HG03280 (cell line): ENCODE data around the gene CPPED1.

Experiments
- ATAC-seq: cut with Tn5 transposase; IDR thresholded peaks from one replicate; pipeline ENCODE4 v1.9.1; 2021; ENCODE audit warnings: mild to moderate bottlenecking, moderate library complexity; ENCODE audit not compliant: unreplicated experiment

The CPPED1 gene

DNA sequence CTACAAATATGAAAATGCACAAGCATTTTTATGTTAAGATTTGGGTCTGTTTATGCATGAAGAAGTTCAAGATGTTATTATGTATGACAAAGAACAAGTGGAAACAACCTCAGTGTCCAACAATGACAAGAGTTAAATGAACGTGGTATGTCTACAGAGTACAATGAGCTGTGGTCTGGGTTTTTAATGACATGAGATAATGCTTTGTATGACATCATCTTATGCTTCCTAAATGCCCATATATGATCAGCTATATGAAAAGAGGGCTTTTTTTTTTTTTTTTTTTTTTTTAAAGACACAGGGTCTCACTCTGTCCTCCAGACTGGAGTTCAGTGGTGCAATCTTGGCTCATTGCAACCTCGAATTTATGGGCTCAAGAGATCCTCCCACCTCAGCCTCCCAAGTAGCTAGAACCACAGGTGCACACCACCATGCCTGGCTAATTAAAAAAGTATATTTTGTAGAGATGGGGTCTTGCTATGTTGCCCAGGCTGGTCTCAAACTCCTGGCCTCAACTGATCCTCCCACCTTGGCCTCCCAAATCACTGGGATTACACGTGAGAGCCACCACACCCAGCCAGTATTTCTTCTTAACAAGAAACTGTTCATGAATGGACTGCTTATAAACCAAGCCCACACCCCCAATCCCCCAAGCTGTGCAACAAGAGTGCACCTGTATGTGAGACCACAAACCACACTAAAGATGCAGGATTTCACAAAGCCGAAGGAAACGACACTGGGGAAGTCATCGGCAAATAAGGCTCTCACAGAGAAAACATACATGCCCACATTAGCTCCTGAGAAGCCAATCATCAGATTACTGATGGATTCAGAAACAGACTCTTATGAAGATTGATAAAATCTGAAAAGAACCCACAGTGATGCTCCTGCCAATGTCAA, 114.5 kb downstream of the CPPED1 start:
- ATAC-seq: no peak

DNA sequence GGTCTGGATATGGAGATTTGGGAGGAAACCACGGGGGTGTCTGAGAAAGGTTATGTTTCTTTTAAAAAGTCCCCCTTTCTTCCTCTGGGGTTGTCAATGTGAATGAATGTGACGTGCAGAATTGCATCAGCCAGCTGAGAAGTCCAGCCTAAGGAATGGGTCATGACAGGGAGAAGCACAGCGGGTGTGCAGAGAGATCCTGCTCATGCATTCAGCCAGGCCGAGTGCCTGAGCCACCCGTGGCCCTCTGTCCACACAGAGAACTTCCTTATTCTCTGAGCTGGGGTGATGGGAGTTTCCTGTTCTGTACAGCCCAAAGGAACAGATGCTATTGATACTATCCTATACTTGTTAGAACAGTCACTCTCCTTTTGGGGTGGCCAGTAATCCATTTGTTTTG, 117.9 kb downstream of the CPPED1 start:
- ATAC-seq: no peak

DNA sequence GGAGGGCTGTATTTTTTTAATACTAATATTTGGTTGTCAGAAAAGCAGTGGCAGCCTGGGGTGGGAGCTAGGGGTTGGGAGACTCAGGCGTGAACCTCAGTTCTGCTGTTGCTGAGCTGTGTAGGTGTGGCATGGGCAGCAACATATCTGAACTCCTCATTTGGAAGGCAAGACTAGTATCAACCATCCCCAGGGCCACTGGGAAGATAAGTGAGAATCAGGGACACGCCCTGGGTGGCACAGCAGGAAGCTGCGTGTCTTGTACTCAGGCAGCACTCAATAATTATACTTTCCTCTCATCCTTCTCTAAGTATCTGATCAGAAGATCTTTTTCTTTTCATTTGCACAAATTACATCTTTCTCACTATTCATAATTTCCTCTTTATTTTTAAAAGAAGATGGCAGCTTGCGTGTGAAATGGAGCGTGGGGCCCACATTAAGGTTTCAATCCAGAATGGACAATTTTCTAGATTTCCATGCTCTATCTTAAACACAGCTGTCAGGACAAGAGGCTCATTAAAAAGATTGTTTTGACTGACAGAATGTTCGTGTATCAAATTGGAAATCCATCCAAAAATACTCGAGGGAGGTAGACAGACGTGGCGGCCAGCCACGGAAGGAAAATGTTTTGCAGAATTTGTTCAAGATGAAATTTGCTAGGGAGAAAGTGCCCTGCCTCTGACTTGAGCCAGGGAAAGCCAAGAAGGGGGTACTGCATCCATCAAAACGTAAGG, 121.1 kb downstream of the CPPED1 start:
- no peak for ATAC-seq

DNA sequence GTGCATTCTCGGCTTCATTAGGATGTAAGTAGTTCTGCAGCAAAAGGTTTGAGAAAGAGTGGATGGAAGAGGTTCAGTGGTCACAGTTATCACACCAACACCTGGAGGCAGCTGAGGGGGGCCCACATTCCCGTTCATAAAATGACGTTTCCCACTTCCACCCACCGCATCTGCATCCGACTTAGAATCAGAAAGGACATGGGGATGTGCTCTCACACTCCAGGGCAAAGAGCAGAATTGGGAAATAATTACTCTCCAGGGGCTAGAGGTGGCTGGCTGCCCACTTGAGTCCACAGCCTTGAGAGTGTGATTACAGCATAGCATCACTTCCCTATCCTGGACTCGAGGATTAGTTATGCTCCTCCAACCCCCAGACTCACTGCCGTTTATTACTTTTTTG, 122.0 kb downstream of the CPPED1 start:
- ATAC-seq: no peak

DNA sequence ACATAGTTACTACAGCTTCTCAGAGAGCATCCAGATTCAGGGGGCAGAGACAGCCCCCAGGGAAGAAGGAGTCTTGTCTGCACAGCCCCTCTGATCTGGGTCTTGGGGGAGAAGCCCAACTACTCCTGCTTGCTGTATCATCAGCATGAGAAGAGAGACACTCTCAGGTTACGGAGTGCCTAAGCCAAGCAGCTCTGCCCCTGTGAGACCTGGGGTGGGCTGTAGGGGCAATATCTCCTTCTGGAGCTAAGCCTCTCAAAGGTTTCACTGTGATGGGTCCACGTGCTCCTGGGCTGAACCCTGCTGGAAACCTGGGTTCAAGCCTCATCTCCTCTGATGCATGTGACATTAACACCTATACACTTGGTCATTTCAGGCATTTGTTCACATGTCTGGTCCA, 123.2 kb downstream of the CPPED1 start:
- no peak for ATAC-seq

DNA sequence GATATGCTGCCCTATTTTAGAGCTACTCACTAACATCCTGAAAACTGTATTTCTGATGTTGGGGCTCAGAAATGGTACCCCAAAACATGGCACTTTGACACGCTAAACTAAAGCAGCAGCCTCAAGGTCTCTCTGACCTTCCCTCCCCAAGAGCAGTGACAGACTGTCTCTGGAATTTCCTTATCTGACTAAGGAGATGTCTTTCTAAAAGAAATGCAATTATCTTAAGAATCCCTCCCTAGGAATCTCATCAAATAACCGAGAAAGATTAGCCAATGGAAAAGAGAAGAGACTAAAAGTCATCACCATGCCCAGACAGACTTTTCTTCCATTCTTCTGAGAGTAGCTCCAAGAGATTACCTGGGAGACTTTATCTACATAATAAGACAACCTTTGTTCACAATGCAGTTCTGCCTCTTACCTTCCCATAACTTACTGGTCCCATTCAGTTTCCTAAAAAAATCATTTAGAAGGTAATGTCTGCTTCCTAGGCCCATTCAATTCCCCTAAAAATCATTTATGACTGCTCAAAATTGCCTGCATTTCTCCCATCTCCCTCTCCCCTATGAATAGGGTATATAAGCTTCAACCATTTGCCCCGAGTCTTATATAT, 123.9 kb downstream of the CPPED1 start:
- no peak for ATAC-seq

DNA sequence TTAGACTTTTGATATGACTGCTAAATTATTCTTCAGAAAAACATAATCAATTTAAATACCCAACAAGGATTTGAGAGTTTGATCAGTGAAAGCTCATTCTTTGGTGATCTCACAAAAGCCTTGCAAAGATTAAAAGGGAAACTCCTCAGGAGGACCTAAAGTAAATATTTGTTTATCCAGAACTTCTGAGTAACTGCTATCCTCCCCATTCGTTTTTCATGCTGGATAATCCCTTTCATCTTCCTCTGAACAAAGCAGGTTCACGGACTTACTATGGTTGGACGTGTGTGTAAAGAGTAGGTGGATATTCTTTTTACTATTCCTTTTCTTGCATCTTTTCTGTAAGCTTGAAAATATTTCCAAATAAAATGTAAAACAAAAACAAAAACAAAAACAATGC, 124.7 kb downstream of the CPPED1 start:
- no peak for ATAC-seq

DNA sequence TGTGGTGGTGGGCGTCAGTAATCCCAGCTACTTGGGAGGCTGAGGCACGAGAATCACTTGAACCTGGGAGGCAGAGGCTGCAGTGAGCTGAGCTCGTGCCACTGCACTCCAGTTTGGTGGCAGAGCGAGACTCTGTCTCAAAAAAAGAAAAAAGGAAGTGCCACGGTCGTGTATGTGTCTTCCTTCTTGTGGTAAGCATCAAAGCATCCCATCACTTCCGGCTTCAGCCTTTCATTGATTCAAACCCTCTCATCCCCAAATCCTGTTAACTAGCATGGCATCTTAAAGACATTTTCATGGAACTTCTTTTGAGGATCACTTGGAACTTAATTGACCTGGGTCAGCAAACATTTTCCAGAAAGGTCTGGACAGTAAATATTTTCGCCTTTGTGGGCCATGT, 126.2 kb downstream of the CPPED1 start:
- no peak for ATAC-seq

DNA sequence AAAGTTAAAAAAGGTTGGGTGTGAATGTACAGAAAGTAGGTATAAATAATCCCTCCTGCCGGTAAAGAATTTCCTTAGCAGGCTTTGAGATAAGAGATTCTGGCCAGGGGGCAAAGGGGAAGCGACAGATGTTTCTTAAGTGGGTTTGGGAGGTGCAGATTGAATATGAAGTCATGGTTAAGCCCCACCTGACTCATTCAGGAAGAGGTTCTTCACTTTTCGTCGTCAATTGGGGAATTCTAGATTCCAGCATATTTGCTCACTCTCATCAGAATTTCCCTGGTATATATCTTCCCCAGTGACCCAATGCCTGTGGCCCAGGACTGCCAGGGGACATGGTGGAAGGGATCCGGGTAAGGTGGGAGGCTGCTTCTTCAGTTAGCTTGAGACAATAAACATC, 127.8 kb downstream of the CPPED1 start:
- no peak for ATAC-seq

DNA sequence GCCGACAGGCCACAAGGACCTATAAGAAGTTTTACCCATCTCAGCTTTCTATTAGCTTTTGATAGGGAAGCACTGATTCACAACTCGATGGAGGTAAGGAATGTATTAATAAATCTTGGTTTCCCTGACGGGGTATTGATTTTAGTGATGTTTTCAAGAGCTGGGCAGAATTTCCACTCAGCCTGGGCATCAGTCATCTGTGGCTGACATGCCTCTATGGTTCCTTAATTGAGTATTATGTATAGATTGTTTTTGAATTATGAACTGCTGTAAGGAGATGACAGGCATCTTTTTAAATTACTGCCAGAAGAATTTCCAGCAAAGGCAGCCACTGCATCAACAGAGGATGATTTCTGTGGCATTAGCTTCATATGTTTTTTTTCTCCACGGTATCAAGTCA, 128.6 kb downstream of the CPPED1 start:
- ATAC-seq: no peak

DNA sequence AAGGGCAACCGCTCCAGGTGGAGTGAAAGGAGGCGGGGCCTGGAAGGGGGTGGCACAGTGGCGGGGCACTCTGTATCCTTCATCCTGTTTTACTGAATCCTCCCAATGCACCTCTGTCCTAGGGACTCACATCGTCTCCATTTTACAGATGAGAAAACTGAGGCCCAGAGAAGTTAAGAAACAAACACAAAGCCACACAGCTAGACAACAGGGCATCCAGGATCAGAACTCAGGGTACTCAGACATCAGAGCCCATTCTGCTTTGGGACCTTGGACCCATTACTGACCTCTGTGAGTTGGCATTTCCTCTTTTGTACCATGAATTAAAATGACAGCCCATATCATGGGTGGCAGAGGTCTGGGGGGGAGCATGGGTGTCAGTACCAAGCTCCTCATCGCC, 129.2 kb downstream of the CPPED1 start:
- no peak for ATAC-seq

DNA sequence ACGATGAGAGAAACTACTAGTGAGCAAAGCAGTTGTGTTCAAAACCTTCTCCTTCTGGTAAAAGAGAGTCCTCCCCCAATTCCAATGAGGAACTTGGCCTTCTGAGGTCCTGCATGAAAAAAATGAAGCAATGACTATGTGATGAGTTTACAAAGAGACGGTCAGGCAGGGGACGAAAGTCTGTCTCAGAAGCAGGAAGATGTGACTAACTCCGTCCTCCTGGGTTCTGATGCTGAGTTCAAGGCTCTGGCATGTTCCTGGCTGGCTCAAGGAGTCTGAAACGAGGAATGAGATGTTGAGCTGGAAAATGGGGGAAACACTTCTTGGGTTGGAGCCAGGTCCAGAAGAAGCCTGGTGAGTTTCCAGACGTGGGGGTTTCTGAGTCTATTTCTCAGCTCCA, 129.6 kb downstream of the CPPED1 start:
- ATAC-seq: no peak

DNA sequence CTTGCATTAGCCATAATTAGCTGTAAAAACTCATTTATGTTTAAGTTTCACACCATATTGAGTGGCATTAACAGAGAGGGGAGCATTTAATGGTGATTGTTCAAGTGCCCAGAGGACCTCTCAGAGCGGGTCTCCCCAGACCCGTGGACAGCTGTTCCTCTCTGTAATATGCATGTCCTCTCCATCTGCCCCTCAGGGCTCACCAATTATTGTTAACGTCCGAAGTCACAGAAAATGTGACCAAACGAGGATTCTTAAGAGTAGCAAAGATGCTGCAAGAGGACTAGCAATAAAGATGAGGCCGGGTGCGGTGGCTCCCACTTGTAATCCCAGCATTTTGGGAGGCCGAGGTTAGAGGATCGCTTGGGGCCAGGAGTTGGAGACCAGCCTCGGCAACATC, 130.2 kb downstream of the CPPED1 start:
- no peak for ATAC-seq

DNA sequence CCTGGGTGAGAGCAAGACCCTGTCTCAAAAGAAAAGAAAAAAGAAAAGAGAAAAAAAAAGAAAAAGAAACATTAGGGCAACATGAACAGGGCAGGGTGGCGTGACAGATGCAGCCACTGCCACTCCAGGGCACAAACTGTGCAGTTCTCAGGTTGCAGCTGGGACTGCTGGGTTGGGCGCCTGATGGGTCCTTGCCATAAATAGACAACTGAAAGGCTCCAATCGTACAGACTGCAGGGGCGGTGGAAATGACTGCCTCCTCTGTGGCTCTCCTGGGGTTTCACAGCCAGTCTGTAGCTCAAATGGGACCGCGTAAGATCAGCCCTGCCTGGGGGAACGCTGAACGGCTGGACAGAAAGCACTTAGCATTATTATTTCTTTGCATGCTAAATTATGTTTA, 130.7 kb downstream of the CPPED1 start:
- no peak for ATAC-seq

DNA sequence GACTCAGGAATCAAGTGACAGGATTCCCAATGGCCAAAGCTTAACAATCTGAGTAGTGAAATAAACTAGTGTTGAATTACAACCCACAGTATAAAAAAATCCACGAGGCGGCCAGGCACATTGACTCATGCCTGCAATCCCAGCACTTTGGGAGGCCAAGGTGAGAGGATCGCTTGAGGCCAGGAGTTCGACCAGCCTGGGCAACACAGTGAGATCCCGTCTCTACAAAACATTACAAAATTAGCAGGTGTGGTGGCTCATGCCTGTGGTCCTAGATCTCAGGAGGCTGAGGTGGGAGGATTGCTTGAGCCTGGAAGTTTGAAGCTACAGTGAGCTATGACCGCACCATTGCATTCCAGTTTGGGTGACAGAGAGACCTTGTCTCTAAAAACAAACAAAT, 133.8 kb downstream of the CPPED1 start:
- ATAC-seq: no peak

DNA sequence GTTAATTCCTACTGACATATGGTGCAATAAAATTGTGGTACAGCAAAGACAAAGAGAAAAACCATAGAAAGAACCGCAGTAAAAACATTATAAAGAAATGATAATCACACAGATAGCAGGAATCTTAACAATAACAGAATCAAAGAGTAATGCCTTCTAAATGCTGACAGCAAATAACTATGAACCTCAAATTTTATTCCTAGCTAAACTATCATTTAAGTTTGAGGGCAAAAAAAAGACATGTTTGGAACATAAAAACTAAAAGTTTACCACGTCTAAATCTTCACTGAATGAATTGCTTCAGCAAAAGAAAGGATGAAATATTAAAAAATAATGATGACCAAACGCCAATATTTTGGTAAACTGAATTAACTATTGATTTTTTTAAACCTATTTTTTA, 135.8 kb downstream of the CPPED1 start:
- no peak for ATAC-seq

DNA sequence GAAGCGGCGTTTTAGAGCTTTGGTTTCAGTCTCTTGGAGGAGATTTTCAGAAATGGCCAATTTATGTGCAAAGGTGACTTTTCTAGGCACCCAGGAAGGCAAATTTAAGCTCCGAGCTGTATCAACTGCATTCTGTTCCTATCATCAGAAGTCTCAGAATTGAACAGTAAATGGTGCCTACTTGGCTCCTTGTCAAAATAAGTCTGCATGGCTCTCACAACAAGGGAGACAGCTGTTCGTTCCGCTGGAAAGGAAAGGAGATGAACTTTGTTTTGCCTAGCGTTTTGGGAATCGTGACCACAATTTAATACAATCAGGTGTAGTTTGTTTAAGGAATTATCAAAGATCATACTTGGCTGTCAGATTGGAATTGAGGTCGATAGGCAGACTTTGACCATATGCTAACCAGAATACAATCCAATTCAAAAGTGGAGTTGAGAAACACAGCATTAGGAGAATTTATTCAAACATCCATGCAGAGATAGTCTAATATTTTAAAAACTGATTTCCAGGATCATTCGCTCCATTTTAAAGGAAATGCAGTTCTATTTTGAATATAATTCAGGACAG, 139.4 kb downstream of the CPPED1 start:
- ATAC-seq: no peak

DNA sequence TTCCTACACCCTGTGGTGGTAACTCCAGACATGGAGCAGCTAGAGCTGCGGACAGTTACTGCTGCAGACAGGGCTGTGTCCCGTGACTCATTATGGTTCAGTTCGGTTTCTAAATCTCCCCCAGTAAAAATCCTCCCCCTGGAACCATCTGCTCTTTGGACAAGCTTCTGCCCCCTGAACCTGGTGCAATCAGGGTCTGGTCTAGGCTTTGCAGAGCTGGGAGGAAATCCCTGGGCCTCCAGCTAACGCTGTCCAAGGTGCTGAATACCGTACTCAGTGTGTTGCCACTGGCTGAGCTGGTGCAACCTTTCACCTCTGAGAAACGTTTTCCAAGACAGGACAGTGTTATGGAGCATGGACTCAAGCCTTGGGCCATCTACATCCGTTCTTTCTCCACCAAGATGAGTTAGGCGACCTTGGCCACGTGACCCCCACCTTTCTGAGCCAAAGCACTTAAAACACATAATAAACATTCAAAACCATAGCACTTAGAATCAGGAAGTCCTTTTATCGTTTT, 142.0 kb downstream of the CPPED1 start:
- ATAC-seq: no peak

DNA sequence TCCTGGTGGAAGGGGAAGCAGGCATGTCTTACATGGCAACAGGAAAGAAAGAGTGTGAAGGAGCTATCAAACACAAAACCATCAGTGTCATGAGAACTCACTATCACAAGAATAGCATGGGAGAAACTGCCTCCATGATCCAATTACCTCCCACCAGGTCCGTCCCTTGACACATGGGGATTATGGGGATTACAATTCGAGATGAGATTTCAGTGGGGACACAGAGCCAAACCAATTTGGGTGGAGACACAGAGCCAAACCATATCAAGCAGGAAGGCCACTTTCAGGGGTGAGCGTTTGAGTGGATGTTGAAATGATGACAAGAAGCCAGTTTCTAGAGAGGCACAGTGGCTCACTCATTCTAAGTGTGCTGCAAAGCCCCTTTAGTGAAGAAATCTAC, 143.8 kb downstream of the CPPED1 start:
- no peak for ATAC-seq

DNA sequence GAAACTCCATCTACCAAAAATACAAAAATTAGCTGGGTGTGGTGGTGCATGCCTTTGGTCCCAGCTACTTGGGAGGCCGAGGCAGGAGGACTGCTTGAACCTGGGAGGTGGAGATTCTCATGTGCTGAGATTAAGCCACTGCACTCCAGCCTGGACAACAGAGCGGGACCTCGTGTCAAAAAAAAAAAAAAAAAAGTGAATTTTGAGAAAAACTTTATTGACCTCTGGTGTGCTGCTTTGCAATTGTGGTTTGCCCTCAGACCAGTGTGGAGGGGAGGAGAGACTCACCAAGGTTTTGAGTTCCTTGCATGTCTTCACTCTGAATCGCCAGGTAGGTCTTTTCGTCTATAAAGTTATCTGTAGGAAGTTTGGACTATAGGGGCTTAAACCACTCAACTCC, 145.2 kb downstream of the CPPED1 start:
- ATAC-seq: no peak

DNA sequence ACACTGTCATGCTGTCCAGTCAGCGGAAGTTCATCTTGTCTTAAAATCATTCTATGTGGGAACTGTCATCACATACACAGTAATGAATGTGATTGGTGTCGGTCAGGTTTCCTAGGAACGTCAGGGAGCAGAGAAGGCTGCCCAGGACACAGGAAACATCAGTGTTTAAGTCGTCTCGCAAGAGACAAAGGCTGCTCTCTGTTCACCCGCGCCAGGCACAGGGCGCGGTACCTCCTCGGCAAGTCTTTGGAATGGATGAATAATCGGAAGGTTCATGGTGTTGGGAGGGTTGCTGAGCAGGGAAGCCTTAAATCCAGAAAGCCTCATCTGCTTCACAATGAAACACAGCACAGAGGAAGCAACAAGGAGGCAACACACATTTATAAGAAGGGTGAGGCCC, 148.2 kb downstream of the CPPED1 start:
- no peak for ATAC-seq
